Thoracic aorta (tissue), 2 donors: ENCODE data around the gene STX2. TPM values are rescaled to one million over a fixed set of nuclear protein-coding genes. Genes with fewer than 3 reads are reported as not detected.

Source experiments
- ATAC-seq: fragments of 150-250 bp; one replicate; pipeline ENCODE4 v1.8.0; 2017; ENCODE audit warnings: low read depth; ENCODE audit not compliant: insufficient number of reproducible peaks, low FRiP score
- DNase-seq: peaks from one replicate; pipeline ENCODE4 v3.0.0-alpha.2; 2020; ENCODE audit warnings: low spot score
- H3K27ac ChIP-seq, 2 donors: fragments of 200-600 bp; sonication (generic); 1 replicate in 1 of 2; 2 replicates in 1 of 2; pipeline ENCODE4 v1.5.1; 2016; ENCODE audit warnings: mild to moderate bottlenecking in 2 of 2, moderate library complexity in 2 of 2
- H3K27me3 ChIP-seq: fragments of 200-600 bp; sonication (generic); replicated peaks from 2 replicates; pipeline ENCODE4 v1.6.0; 2016; ENCODE audit warnings: mild to moderate bottlenecking; ENCODE audit not compliant: insufficient read depth
- H3K36me3 ChIP-seq: fragments of 200-600 bp; sonication (generic); one replicate; pipeline ENCODE4 v1.5.1; 2016
- H3K4me1 ChIP-seq, 2 donors: fragments of 200-600 bp; sonication (generic); 1 replicate in 1 of 2; 2 replicates in 1 of 2; pipeline versions ENCODE4 v1.5.1 to v1.6.0; 2016; ENCODE audit warnings: low read depth in 2 of 2, mild to moderate bottlenecking in 1 of 2; ENCODE audit not compliant: control insufficient read depth in 1 of 2
- H3K4me3 ChIP-seq: fragments of 200-600 bp; sonication (generic); 2 replicates; pipeline ENCODE4 v1.5.1; 2016; ENCODE audit warnings: mild to moderate bottlenecking
- H3K9me3 ChIP-seq: fragments of 200-600 bp; sonication (generic); 2 replicates; pipeline ENCODE4 v1.5.1; 2016
- total RNA-seq, 2 donors: library from RNA; depleted of rRNA; stranded (reverse); fragments of >200 nt; gene quantifications; one replicate each; pipeline versions ENCODE4 v1.1.0 to v1.2.3, GENCODE V29; 2016
- TF ChIP-seq, protein P1 (sequence below): fragments of 200-600 bp; sonication (generic); IDR thresholded peaks from one replicate; pipeline ENCODE4 v1.5.1; 2019; ENCODE audit warnings: antibody characterized with exemption

STX2 gene
- total RNA-seq, 2 donors from 2014 or later = 27.3 to 27.9 TPM

DNA sequence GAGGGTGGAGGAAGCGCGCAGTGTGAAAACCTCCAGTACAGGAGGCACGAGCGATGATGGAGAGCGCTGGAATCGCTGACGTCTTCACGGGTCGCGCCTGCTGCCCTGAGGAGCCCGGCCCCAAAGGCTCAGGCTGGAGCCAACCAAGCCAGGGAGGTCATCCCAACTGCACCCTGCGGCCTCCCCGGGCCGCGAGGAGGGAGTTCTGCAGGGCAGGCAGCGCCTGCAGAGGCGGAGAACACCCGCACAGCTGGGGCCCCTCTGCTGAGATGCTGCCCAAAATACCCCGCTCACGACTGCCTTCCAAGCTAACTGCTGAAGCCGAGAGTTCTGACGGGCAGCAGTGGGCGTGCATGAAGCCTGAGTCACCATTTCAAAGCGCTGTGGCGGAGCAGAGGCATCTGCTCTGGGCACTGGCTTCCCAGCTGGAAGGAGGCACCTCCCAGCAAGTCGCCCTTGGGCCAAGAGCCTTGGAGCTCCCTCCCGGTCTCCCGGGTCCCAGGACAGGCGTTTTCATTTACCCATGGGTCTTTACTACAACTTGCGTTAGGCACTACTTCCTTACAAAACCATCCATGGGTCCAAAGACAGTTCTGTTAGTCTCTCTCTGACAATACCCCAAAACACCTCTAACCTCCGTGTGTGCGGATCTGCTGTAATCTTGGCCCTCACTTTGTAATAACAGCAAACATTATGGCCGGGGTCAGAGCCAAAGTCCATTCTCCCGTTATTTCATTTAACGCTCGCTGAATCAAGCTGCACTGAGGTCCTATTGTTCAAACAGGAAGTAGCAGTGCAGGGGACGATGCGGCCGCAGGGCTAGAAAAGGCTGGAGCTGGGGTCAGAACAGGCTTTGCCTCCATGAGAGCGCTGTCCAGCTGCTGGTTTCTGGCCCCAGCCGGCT lies 62.8 kb downstream of the STX2 start:
- Histone ChIP-seq H3K36me3 (no peaks in the 10 kb centered on the region), H3K27ac (peak overlapping the region in 1 of 2 donors; percentile 17), H3K4me3 (peak overlapping the region; percentile 69), H3K9me3 (no peaks in the 10 kb centered on the region), H3K4me1 (peaks cover 8 to 17% of the 10 kb centered on the region in 2 donors), H3K27me3 (no peaks in the 10 kb centered on the region)
- TF ChIP-seq, protein P1, sequence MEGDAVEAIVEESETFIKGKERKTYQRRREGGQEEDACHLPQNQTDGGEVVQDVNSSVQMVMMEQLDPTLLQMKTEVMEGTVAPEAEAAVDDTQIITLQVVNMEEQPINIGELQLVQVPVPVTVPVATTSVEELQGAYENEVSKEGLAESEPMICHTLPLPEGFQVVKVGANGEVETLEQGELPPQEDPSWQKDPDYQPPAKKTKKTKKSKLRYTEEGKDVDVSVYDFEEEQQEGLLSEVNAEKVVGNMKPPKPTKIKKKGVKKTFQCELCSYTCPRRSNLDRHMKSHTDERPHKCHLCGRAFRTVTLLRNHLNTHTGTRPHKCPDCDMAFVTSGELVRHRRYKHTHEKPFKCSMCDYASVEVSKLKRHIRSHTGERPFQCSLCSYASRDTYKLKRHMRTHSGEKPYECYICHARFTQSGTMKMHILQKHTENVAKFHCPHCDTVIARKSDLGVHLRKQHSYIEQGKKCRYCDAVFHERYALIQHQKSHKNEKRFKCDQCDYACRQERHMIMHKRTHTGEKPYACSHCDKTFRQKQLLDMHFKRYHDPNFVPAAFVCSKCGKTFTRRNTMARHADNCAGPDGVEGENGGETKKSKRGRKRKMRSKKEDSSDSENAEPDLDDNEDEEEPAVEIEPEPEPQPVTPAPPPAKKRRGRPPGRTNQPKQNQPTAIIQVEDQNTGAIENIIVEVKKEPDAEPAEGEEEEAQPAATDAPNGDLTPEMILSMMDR = no peak
- ATAC-seq (no peak), DNase-seq (no peak)

DNA sequence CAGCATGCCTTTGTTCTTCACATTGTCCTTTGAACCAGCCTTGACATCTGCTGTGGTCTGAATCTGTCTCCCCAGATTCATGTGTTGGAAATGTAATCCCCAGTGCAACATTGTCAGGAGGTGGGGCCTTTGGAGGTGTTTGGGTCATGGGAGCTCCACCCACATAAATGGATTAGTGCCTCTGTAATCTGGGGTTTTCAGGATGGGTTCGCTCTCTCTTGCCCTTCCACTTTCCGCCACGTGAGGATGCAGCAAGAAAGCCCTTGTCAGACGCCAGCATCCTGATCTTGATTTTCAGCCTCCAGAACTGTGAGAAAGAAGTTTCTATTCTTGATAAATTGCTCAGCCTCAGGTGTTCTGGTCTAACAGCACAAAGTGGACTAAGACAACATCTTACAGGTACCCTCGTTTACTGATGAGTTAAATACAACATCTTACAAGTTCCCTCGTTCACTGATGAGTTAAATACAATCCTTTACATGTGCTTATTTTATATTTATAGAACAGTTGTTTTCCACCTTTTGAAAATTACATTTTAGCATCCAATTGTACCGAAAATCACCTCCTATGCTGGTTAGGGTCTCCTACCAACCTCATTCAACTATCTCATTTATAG lies 68.5 kb downstream of the STX2 start:
- Histone ChIP-seq H3K27ac (no peak overlapping the region), H3K4me3 (no peak overlapping the region), H3K36me3 (no peaks in the 10 kb centered on the region), H3K27me3 (no peaks in the 10 kb centered on the region), H3K9me3 (no peaks in the 10 kb centered on the region), H3K4me1 (peaks cover 0 to 1% of the 10 kb centered on the region in 2 donors)
- ATAC-seq = no peak
- no peak for DNase-seq
- TF ChIP-seq, protein P1 = no peak

DNA sequence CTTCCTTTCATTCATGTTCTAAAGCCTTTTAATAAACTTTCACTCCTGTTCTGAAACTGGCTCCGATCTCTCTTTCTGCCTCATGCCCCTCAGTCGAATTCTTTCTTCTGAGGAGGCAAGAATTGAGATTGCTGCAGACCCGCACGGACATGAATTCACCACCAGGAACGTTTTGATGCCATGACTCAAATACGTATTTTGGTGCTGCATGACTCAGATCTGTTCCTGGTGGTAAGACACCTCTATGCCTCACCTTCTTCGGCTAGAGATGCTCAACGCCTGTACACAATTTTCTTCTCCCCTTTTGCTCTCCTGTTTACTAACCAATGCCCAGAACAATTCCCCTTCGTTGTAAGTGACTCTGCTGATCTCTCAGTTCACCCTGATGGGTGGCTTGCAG lies 70.9 kb downstream of the STX2 start:
- H3K36me3 ChIP-seq = no peaks in the 10 kb centered on the region
- no peaks in the 10 kb centered on the region for H3K4me1 ChIP-seq
- ATAC-seq (no peak), DNase-seq (no peak)
- TF ChIP-seq, protein P1 = no peak
- no peaks in the 10 kb centered on the region for H3K9me3 ChIP-seq
- no peak overlapping the region for H3K4me3 ChIP-seq
- no peak overlapping the region for H3K27ac ChIP-seq
- H3K27me3 ChIP-seq = no peaks in the 10 kb centered on the region

DNA sequence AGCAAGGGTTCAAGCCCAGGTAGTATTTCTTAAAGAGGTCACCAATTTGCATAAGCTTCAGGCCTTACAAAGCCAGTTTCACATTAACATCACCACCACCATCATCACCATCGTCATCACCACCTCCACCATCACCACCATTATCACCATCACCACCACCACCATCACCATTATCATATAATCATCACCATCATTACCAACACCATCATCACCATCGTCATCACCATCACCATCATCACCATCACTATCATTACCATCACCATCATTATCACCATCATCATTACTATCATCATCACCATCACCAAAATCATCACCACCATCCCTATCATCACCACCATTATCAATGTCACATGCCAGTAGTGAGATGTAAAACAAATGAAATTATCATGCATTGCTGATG lies 72.6 kb downstream of the STX2 start:
- no peak overlapping the region for H3K4me3 ChIP-seq
- no peaks in the 10 kb centered on the region for H3K9me3 ChIP-seq

DNA sequence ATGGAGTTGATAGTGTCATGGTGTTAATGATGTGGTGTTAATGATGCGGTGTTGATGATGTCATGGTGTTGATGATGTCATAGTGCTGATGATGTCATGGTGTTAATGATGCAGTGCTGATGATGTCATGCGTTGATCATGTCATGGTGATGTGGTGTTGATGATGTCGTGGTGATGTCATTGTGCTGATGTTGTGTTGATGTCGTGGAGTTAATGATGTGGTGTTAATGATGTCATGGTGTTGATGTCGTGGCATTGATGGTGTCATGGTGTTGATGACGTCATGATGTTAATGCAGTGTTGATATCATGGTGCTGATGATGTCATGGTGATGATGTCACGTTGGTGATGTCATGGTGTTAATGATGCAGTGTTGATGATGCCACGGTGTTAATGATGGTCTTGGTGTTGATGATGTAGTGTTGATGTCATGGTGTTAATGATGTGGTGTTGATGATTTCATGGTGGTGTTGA lies 73.8 kb downstream of the STX2 start:
- DNase-seq (no peak), ATAC-seq (no peak)
- Histone ChIP-seq H3K4me1 (no peaks in the 10 kb centered on the region), H3K27ac (no peak overlapping the region), H3K36me3 (no peaks in the 10 kb centered on the region), H3K27me3 (no peaks in the 10 kb centered on the region), H3K4me3 (no peak overlapping the region), H3K9me3 (no peaks in the 10 kb centered on the region)
- TF ChIP-seq, protein P1 = no peak

More for the DNA sequence above, 72.6 kb downstream of the STX2 start:
- ATAC-seq (no peak), DNase-seq (no peak)
- Histone ChIP-seq H3K27me3 (no peaks in the 10 kb centered on the region), H3K27ac (no peak overlapping the region), H3K36me3 (no peaks in the 10 kb centered on the region), H3K4me1 (no peaks in the 10 kb centered on the region)
- TF ChIP-seq, protein P1 = no peak
